DOHH2 (cell line): ENCODE measurements around the gene DTD2.
A peak's percentile ranks its signal among the peaks of the same experiment; 100 is the strongest.

Experiments used
- H3F3A ChIP-seq: fragments of 200-600 bp; sonication (generic), shearing (Covaris generic); 2 replicates; pipeline ENCODE4 v1.6.0; 2016; ENCODE audit warnings: antibody characterized with exemption, mild to moderate bottlenecking; ENCODE audit not compliant: control insufficient read depth, insufficient read depth
- H3K27ac ChIP-seq: fragments of 200-600 bp; sonication (generic); 2 replicates; pipeline ENCODE4 v1.5.1; 2014; ENCODE audit warnings: low read depth, mild to moderate bottlenecking, low read length, moderate library complexity
- H3K27me3 ChIP-seq: fragments of 200-600 bp; sonication (generic); 2 replicates; pipeline ENCODE4 v1.6.1; 2014; ENCODE audit warnings: mild to moderate bottlenecking, low read length, mixed read lengths; ENCODE audit not compliant: control insufficient read depth
- H3K36me3 ChIP-seq: fragments of 200-600 bp; sonication (generic); 2 replicates; pipeline ENCODE4 v1.6.1; 2014; ENCODE audit warnings: mild to moderate bottlenecking, low read length, moderate library complexity, mixed read lengths; ENCODE audit not compliant: control insufficient read depth
- H3K4me1 ChIP-seq: fragments of 200-600 bp; sonication (generic); 2 replicates; pipeline ENCODE4 v1.6.1; 2014; ENCODE audit warnings: mild to moderate bottlenecking, low read length, mixed read lengths; ENCODE audit not compliant: control insufficient read depth
- H3K4me2 ChIP-seq: fragments of 200-600 bp; sonication (generic); 2 replicates; pipeline ENCODE4 v1.6.0; 2014; ENCODE audit warnings: mild to moderate bottlenecking, low read length, moderate library complexity
- H3K4me3 ChIP-seq: fragments of 200-600 bp; sonication (generic); 2 replicates; pipeline ENCODE4 v1.5.1; 2014; ENCODE audit warnings: mild to moderate bottlenecking, low read length, mixed read lengths
- H3K79me2 ChIP-seq: fragments of 200-600 bp; sonication (generic); 2 replicates; pipeline ENCODE4 v1.6.1; 2014; ENCODE audit warnings: mild to moderate bottlenecking, low read length, mixed read lengths; ENCODE audit not compliant: control insufficient read depth
- H3K9me2 ChIP-seq: fragments of 200-600 bp; sonication (generic); replicated peaks from 2 replicates; pipeline ENCODE4 v1.6.1; 2014; ENCODE audit warnings: mild to moderate bottlenecking, low read length, mixed read lengths; ENCODE audit not compliant: control insufficient read depth
- H3K9me3 ChIP-seq: fragments of 200-600 bp; sonication (generic); 2 replicates; pipeline ENCODE4 v1.6.1; 2014; ENCODE audit warnings: antibody characterized with exemption, low read length, mixed read lengths; ENCODE audit not compliant: control insufficient read depth, insufficient read depth
- H4K20me1 ChIP-seq: fragments of 200-600 bp; sonication (generic); 2 replicates; pipeline ENCODE4 v1.6.0; 2014; ENCODE audit warnings: low read depth, mild to moderate bottlenecking, antibody characterized with exemption, low read length, moderate library complexity; ENCODE audit not compliant: control insufficient read depth, insufficient read depth
- CTCF ChIP-seq: fragments of 200-600 bp; sonication (generic); IDR thresholded peaks from one replicate; pipeline ENCODE4 v1.5.1; 2014; ENCODE audit warnings: antibody characterized with exemption, mild to moderate bottlenecking, low read depth, low read length; ENCODE audit not compliant: poor library complexity, severe bottlenecking
- EZH2phosphoT487 ChIP-seq: fragments of 200-600 bp; sonication (generic); IDR thresholded peaks from 2 replicates; pipeline ENCODE4 v1.6.1; 2017; ENCODE audit warnings: borderline replicate concordance, mild to moderate bottlenecking, antibody characterized with exemption, low read length, moderate library complexity, mixed read lengths

Gene DTD2

GRCh38 chr14:31456841-31457664, at the start of gene DTD2:
TSS of gene DTD2 (minus strand) at chr14:31457506. CDS start at chr14:31457393, 113 bp downstream.
- Histone ChIP-seq H3K79me2 (peaks cover 33% of the 10 kb centered on the region), H3K9me3 (no peaks in the 10 kb centered on the region), H3K36me3 (peaks cover 18% of the 10 kb centered on the region), H3F3A (no peaks in the 10 kb centered on the region), H3K4me3 (peak within 1 kb of the TSS; percentile 86), H3K27ac (peak within 1 kb of the TSS; percentile 40), H3K4me1 (peaks cover 29% of the 10 kb centered on the region), H3K27me3 (no peaks in the 10 kb centered on the region), H4K20me1 (no peaks in the 10 kb centered on the region), H3K4me2 (peak within 1 kb of the TSS; percentile 76), H3K9me2 (no peaks in the 10 kb centered on the region)
- TF ChIP-seq EZH2phosphoT487 (no peak), CTCF (no peak)

DNA sequence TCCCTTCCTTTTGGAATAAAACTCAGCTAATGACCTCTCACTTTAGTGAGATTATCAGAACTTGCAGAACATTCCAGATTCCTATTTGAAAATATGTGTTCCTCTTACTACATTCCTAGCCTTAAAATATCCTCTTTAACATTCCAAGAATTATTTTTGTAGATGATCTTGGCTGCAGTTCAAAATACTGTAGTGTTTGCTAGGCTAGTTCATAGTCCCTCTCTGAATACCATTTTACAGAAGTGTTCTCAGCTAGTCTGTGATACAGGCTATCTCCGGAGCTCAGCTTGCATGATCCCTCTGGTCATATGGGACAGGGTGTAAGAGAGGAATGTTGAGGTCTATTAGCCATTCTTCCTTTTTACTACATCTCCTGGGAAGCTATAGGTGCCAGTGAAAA, 48.1 kb upstream of the DTD2 start:
- H3K4me2 ChIP-seq = no peak overlapping the region
- no peaks in the 10 kb centered on the region for H4K20me1 ChIP-seq
- no peaks in the 10 kb centered on the region for H3K27me3 ChIP-seq
- TF ChIP-seq CTCF (no peak), EZH2phosphoT487 (no peak)
- no peaks in the 10 kb centered on the region for H3K36me3 ChIP-seq
- no peaks in the 10 kb centered on the region for H3K9me3 ChIP-seq
- H3K9me2 ChIP-seq = no peaks in the 10 kb centered on the region
- no peak overlapping the region for H3K27ac ChIP-seq
- no peaks in the 10 kb centered on the region for H3K4me1 ChIP-seq
- H3K79me2 ChIP-seq = no peaks in the 10 kb centered on the region
- no peak overlapping the region for H3K4me3 ChIP-seq
- no peaks in the 10 kb centered on the region for H3F3A ChIP-seq

- Histone ChIP-seq H3K79me2 (no peaks in the 10 kb centered on the region), H3K4me2 (no peak overlapping the region), H3K36me3 (no peaks in the 10 kb centered on the region), H3K4me3 (no peak overlapping the region), H3K27ac (no peak overlapping the region), H4K20me1 (no peaks in the 10 kb centered on the region), H3K9me2 (no peaks in the 10 kb centered on the region), H3K27me3 (no peaks in the 10 kb centered on the region), H3K9me3 (no peaks in the 10 kb centered on the region), H3K4me1 (no peaks in the 10 kb centered on the region), H3F3A (no peaks in the 10 kb centered on the region)
- TF ChIP-seq EZH2phosphoT487 (no peak), CTCF (no peak)
Measured at GRCh38 chr14:31501870-31502269, 44.6 kb upstream of the DTD2 start.
